ENCODE measurements around the gene MAPK1. TPM values are rescaled to one million over a fixed set of nuclear protein-coding genes. Genes with fewer than 3 reads are reported as not detected.

The MAPK1 gene
- total RNA-seq, 4 donors from 2014 or later = 29.4 to 47.3 (median 33.1) TPM

DNA sequence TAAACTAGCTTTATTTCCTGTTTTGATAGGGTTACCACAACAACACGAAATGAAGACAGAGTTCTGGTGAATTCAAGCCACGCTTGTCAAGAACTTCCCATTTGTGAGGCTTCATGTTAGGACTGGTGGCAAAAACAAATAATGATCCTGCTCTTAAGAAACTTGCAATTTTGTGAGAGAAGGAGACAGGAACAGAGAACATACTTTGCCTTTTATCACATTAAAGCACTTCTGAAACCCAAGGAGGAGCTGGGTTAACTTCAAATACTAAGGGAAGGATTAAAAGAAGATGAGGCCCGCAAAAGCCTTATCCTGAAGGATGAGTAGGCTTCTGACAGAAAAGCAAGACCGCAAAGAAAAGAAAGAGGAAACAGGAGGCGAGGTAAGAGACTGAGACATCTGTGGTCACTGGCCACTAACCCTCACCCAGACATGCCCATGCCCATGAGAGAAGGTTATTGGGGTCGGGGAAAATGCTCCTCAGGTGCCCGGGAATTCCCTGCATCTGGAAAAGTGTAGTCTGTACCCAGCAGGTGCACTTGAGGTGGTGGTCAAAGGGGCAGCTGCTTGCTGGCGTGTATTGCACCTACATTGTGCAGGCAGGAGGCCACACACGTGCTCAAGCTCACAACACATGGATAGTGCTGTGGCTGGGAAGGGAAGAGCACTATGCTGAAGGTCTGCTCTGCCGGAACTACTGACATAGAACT, 50.5 kb downstream of the MAPK1 start:
- TF ChIP-seq, protein P1, sequence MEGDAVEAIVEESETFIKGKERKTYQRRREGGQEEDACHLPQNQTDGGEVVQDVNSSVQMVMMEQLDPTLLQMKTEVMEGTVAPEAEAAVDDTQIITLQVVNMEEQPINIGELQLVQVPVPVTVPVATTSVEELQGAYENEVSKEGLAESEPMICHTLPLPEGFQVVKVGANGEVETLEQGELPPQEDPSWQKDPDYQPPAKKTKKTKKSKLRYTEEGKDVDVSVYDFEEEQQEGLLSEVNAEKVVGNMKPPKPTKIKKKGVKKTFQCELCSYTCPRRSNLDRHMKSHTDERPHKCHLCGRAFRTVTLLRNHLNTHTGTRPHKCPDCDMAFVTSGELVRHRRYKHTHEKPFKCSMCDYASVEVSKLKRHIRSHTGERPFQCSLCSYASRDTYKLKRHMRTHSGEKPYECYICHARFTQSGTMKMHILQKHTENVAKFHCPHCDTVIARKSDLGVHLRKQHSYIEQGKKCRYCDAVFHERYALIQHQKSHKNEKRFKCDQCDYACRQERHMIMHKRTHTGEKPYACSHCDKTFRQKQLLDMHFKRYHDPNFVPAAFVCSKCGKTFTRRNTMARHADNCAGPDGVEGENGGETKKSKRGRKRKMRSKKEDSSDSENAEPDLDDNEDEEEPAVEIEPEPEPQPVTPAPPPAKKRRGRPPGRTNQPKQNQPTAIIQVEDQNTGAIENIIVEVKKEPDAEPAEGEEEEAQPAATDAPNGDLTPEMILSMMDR (IDR thresholded peaks at IDR 0.05; ENCODE audit: low read depth) = no peak

DNA sequence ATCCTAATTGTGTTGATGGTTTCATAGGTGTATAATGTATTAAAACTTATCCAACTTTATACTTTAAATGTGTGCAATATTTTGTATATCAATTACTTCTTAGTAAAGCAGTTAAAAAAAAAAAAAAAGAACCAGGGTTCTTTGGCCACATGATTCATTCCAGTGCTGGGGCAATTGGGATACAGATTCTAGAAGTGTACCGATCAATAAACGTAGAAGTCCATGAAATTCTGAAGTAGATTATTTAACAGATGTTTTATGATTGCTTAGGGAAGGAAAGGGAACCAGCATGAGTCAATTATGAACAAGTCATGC, 51.0 kb downstream of the MAPK1 start:
- TF ChIP-seq, protein P1 (IDR thresholded peaks at IDR 0.05; ENCODE audit: low read depth) = no peak

DNA sequence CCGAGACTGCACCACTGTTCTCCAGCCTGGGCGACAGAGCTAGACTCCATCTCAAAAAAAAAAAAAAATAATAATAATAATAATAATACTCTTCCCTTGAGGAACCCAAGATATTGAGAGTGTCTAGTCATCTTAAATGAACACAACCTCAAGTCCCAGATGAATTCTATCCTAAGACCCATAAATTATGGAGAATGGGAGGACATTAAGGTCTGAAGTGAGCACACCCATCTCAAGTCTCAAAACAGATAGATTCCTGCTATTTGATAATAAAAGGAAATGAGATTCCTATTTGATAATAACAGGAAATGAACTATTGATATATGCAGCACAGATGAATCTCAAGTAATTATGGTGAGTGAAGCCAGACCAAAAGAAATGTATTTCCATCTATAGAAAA, 51.5 kb downstream of the MAPK1 start:
- TF ChIP-seq, protein P1 (IDR thresholded peaks at IDR 0.05; ENCODE audit: low read depth) = no peak

DNA sequence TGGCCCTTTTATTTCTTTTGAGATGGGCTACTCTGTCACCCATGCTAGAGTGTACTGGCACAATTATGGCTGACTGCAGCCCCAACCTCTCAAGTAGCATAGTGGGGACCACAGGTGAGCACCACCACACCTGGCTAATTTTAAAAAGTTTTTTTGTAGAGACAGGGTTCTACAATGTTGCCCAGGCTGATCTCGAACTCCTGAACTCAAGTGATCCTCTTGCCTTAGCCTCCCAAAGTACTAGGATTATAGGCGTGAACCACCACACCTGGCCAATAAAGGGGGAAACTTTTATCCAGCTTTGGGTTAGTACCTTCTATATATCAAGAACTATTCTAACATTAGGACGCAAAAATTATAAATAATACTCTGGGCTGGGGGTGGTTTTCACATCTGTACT, 52.1 kb downstream of the MAPK1 start:
- TF ChIP-seq, protein P1 (IDR thresholded peaks at IDR 0.05; ENCODE audit: low read depth) = no peak

DNA sequence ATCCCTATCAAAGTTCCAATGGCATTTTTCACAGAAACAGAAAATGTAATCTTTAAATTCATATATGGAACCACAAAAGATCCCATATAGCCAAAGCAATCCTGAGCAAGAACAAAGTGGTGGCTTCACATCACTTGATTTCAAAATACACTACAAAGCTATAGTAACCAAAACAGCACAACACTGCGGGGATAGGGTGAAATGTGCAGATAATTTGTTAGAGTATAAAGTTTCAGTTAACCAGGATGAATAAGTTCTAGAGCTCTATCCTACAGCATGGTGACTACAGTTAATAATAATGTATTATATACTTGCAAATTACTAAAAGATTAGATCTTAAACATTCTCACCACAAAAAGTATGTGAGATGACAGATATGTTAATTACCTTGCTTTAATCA, 55.5 kb downstream of the MAPK1 start:
- TF ChIP-seq, protein P1 (IDR thresholded peaks at IDR 0.05; ENCODE audit: low read depth) = no peak

DNA sequence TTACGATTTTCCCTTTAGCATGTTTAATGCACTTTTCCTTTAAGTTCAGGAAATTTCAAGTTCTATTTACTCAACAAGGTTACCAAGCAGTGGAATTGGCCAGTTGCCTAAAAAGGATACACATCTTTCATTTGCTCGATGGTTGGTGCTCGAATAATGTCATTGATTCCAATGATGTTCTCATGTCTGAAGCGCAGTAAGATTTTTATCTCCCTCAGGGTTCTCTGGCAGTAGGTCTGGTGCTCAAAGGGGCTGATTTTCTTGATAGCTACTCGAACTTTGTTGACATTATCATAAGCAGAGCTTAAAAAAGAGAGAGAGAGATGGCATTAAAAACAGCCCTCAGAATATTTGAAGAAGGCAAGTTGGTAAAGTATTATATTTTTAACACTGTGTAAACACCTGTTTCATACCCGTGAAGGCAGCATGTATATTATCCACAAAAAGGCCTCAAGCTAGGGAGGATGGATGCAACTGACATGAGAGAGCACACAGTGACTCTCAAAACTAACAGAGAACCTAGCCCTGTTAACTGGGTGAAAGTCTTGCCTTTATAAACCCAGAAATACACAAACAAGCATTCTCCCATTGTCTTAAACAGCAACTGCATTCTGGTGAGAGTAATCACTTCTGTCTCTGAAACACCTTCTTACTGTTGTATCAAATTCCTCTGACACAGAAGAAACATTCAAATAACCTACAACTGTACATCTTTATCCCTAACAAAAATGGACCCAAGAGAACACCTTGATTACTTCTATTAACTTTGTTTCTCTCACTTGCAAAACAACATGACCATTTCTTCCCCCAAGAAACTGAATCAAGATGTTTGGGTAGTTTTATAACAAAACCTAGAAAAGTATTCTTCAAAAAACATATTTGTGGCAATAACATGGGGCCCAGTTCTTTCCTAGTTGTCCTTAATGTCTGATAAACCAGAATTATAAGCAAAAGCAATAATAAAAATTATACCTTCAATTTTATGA, 59.6 kb downstream of the MAPK1 start:
- TF ChIP-seq, protein P1 (IDR thresholded peaks at IDR 0.05; ENCODE audit: low read depth) = no peak

DNA sequence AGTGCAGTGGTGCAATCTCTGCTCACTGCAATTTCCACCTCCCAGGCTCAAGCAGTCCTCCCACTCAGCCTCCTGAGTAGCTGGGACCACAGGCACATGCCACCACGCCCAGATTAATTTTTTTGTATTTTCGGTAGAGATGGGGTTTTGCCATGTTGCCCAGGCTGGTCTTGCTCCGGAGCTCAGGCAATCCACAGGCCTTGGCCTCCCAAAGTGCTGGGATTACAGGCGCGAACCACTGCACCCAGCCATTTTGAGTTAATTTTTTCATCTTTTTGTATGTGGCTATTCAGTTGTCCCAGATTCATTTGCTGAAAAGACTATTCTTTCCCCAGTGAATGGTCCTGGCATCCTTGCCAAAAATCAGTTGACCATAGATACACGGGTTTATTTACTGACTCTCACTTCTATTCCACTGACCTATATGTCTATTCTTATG, 63.6 kb downstream of the MAPK1 start:
- TF ChIP-seq, protein P1 (IDR thresholded peaks at IDR 0.05; ENCODE audit: low read depth) = no peak

Data from subcutaneous adipose tissue (tissue), 4 donors.